ENCODE data around the gene MAP4K3.

MAP4K3 gene

DNA sequence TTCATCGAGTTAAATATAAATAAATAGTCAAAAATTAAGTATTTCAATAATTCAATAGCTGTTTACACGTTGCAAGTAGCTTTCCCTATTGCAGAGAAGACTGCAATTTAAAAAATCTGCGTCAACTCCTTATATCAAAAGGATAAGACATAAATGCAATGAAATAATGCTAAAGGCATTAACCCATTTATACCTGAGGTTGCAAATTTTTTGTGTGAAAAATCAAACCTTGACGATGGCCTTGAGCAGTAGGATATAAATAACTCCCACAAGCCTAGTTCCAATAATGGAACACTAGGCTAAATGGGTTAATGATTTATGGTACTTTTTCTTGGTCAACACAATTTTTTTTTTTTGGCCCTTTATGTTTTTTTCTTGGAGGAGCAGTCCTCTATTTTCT lies 116.9 kb downstream of the MAP4K3 start:
- H3K9ac ChIP-seq (ENCODE audit: low read depth in 1 of 2, low read length in 2 of 2) = no peak overlapping the region
- no peaks in the 10 kb centered on the region for H3K27me3 ChIP-seq (ENCODE audit: control insufficient read depth in 1 of 2, insufficient read depth in 2 of 2, low read length in 2 of 2)
- H3K27ac ChIP-seq (ENCODE audit: low read depth, low read length) = no peak overlapping the region
- H3K4me3 ChIP-seq (ENCODE audit: low read depth in 1 of 2, low read length in 2 of 2) = no peak overlapping the region
- H3K36me3 ChIP-seq (ENCODE audit: control insufficient read depth in 1 of 2, insufficient read depth in 2 of 2, low read length in 2 of 2) = no peaks in the 10 kb centered on the region
- no peaks in the 10 kb centered on the region for H3K9me3 ChIP-seq (ENCODE audit: control insufficient read depth in 1 of 2, low read length in 2 of 2)
- no peaks in the 10 kb centered on the region for H3K4me1 ChIP-seq (ENCODE audit: control insufficient read depth in 1 of 2, insufficient read depth in 2 of 2, low read length in 2 of 2)

- peaks cover 14 to 17% of the 10 kb centered on the region in 2 donors for H3K36me3 ChIP-seq (ENCODE audit: control insufficient read depth in 1 of 2, insufficient read depth in 2 of 2, low read length in 2 of 2)
These were observed 123.5 kb downstream of the MAP4K3 start for GRCh38 chr2:39313575-39313974.

DNA sequence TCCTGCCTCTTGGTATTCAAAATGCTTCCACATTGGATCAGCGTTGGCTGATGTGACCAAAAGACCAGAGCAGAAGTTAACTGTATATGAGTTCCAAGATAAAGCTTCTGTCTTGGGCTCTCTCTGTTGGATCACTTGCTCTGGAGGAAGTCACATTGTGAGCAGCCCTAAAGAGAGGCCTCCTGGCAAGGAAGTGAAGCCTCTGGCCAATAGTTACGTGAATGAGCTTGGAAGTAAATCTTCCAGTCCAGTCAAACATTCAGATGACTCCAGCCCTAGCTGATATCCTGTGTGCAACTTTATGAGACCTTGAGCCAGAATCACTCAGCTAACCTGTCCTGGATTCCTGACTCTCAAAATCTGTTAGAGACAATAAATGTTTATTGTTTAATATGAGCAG lies 125.6 kb downstream of the MAP4K3 start:
- no peaks in the 10 kb centered on the region for H3K4me1 ChIP-seq (ENCODE audit: control insufficient read depth in 1 of 2, insufficient read depth in 2 of 2, low read length in 2 of 2)
- no peaks in the 10 kb centered on the region for H3K9me3 ChIP-seq (ENCODE audit: control insufficient read depth in 1 of 2, low read length in 2 of 2)
- H3K27ac ChIP-seq (ENCODE audit: low read depth, low read length) = no peak overlapping the region
- H3K9ac ChIP-seq (ENCODE audit: low read depth in 1 of 2, low read length in 2 of 2) = no peak overlapping the region
- H3K4me3 ChIP-seq (ENCODE audit: low read depth in 1 of 2, low read length in 2 of 2) = no peak overlapping the region
- no peaks in the 10 kb centered on the region for H3K27me3 ChIP-seq (ENCODE audit: control insufficient read depth in 1 of 2, insufficient read depth in 2 of 2, low read length in 2 of 2)
- peaks cover 14 to 17% of the 10 kb centered on the region in 2 donors for H3K36me3 ChIP-seq (ENCODE audit: control insufficient read depth in 1 of 2, insufficient read depth in 2 of 2, low read length in 2 of 2)

More at GRCh38 chr2:39313575-39313974, 123.5 kb downstream of the MAP4K3 start:
- no peak overlapping the region for H3K9ac ChIP-seq (ENCODE audit: low read depth in 1 of 2, low read length in 2 of 2)
- no peaks in the 10 kb centered on the region for H3K4me1 ChIP-seq (ENCODE audit: control insufficient read depth in 1 of 2, insufficient read depth in 2 of 2, low read length in 2 of 2)
- H3K27me3 ChIP-seq (ENCODE audit: control insufficient read depth in 1 of 2, insufficient read depth in 2 of 2, low read length in 2 of 2) = no peaks in the 10 kb centered on the region
- H3K27ac ChIP-seq (ENCODE audit: low read depth, low read length) = no peak overlapping the region
- no peaks in the 10 kb centered on the region for H3K9me3 ChIP-seq (ENCODE audit: control insufficient read depth in 1 of 2, low read length in 2 of 2)
- no peak overlapping the region for H3K4me3 ChIP-seq (ENCODE audit: low read depth in 1 of 2, low read length in 2 of 2)

- Histone ChIP-seq H3K4me3 (ENCODE audit: low read depth in 1 of 2, low read length in 2 of 2) (no peak overlapping the region), H3K4me1 (ENCODE audit: control insufficient read depth in 1 of 2, insufficient read depth in 2 of 2, low read length in 2 of 2) (no peaks in the 10 kb centered on the region), H3K36me3 (ENCODE audit: control insufficient read depth in 1 of 2, insufficient read depth in 2 of 2, low read length in 2 of 2) (peaks cover 7 to 12% of the 10 kb centered on the region in 2 donors)
These were observed 128.3 kb downstream of the MAP4K3 start for GRCh38 chr2:39308778-39309177.

DNA sequence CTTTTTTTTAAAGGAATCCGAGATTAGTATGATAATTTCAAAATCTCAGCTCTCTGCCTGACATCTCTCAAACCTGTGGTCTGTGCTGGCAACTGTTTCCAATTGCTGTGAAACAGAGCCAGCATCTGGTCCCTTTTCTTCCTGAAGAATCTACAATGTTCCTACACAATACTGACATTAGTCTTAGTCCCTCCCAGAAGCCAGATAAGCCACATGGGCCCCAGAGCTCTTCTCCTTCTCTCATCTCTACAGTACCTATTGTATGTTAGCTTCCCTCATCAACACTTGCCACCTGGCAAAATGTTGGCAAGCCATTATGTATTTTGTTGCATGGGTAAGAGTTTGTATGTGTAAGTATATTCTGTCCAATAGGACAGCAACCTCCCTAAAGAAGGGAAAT lies 130.5 kb downstream of the MAP4K3 start:
- no peaks in the 10 kb centered on the region for H3K4me1 ChIP-seq (ENCODE audit: control insufficient read depth in 1 of 2, insufficient read depth in 2 of 2, low read length in 2 of 2)
- H3K27me3 ChIP-seq (ENCODE audit: control insufficient read depth in 1 of 2, insufficient read depth in 2 of 2, low read length in 2 of 2) = no peaks in the 10 kb centered on the region
- H3K4me3 ChIP-seq (ENCODE audit: low read depth in 1 of 2, low read length in 2 of 2) = no peak overlapping the region
- H3K36me3 ChIP-seq (ENCODE audit: control insufficient read depth in 1 of 2, insufficient read depth in 2 of 2, low read length in 2 of 2) = peaks cover 5 to 8% of the 10 kb centered on the region in 2 donors
- no peak overlapping the region for H3K9ac ChIP-seq (ENCODE audit: low read depth in 1 of 2, low read length in 2 of 2)
- no peaks in the 10 kb centered on the region for H3K9me3 ChIP-seq (ENCODE audit: control insufficient read depth in 1 of 2, low read length in 2 of 2)
- H3K27ac ChIP-seq (ENCODE audit: low read depth, low read length) = no peak overlapping the region

More at GRCh38 chr2:39308778-39309177, 128.3 kb downstream of the MAP4K3 start:
- Histone ChIP-seq H3K9ac (ENCODE audit: low read depth in 1 of 2, low read length in 2 of 2) (no peak overlapping the region), H3K27me3 (ENCODE audit: control insufficient read depth in 1 of 2, insufficient read depth in 2 of 2, low read length in 2 of 2) (no peaks in the 10 kb centered on the region), H3K9me3 (ENCODE audit: control insufficient read depth in 1 of 2, low read length in 2 of 2) (no peaks in the 10 kb centered on the region), H3K27ac (ENCODE audit: low read depth, low read length) (no peak overlapping the region)

DNA sequence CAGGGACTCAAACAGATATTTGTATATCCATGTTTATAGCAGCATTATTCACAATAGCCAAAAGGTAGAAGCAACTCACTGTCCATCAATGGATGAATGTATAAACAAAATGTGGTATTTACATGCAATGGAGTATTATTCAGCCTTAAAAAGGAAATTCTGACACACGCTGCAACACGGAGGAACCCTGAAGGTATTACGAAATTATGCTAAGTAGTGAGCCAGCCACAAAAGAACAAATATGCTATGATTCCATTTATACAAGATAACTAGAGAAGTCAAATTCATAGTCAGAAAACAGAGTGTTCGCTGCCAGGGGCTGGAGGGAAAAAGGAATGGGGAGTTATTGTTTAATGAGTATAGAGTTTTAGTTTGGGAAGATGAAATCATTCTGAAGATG lies 132.4 kb downstream of the MAP4K3 start:
- H3K4me1 ChIP-seq (ENCODE audit: control insufficient read depth in 1 of 2, insufficient read depth in 2 of 2, low read length in 2 of 2) = no peaks in the 10 kb centered on the region
- H3K27ac ChIP-seq (ENCODE audit: low read depth, low read length) = no peak overlapping the region
- H3K27me3 ChIP-seq (ENCODE audit: control insufficient read depth in 1 of 2, insufficient read depth in 2 of 2, low read length in 2 of 2) = no peaks in the 10 kb centered on the region
- H3K9me3 ChIP-seq (ENCODE audit: control insufficient read depth in 1 of 2, low read length in 2 of 2) = no peaks in the 10 kb centered on the region
- no peak overlapping the region for H3K4me3 ChIP-seq (ENCODE audit: low read depth in 1 of 2, low read length in 2 of 2)
- H3K9ac ChIP-seq (ENCODE audit: low read depth in 1 of 2, low read length in 2 of 2) = no peak overlapping the region
- H3K36me3 ChIP-seq (ENCODE audit: control insufficient read depth in 1 of 2, insufficient read depth in 2 of 2, low read length in 2 of 2) = peaks cover 0 to 2% of the 10 kb centered on the region in 2 donors

- Histone ChIP-seq H3K9ac (ENCODE audit: low read depth in 1 of 2, low read length in 2 of 2) (no peak overlapping the region), H3K9me3 (ENCODE audit: control insufficient read depth in 1 of 2, low read length in 2 of 2) (no peaks in the 10 kb centered on the region), H3K27ac (ENCODE audit: low read depth, low read length) (no peak overlapping the region), H3K27me3 (ENCODE audit: control insufficient read depth in 1 of 2, insufficient read depth in 2 of 2, low read length in 2 of 2) (no peaks in the 10 kb centered on the region), H3K36me3 (ENCODE audit: control insufficient read depth in 1 of 2, insufficient read depth in 2 of 2, low read length in 2 of 2) (peaks cover 0 to 2% of the 10 kb centered on the region in 2 donors), H3K4me1 (ENCODE audit: control insufficient read depth in 1 of 2, insufficient read depth in 2 of 2, low read length in 2 of 2) (no peaks in the 10 kb centered on the region), H3K4me3 (ENCODE audit: low read depth in 1 of 2, low read length in 2 of 2) (no peak overlapping the region)
These were observed 132.9 kb downstream of the MAP4K3 start for GRCh38 chr2:39304200-39304599.

- H3K9ac ChIP-seq (ENCODE audit: low read depth in 1 of 2, low read length in 2 of 2) = no peak overlapping the region
These were observed 135.7 kb downstream of the MAP4K3 start for GRCh38 chr2:39301352-39301751.

DNA sequence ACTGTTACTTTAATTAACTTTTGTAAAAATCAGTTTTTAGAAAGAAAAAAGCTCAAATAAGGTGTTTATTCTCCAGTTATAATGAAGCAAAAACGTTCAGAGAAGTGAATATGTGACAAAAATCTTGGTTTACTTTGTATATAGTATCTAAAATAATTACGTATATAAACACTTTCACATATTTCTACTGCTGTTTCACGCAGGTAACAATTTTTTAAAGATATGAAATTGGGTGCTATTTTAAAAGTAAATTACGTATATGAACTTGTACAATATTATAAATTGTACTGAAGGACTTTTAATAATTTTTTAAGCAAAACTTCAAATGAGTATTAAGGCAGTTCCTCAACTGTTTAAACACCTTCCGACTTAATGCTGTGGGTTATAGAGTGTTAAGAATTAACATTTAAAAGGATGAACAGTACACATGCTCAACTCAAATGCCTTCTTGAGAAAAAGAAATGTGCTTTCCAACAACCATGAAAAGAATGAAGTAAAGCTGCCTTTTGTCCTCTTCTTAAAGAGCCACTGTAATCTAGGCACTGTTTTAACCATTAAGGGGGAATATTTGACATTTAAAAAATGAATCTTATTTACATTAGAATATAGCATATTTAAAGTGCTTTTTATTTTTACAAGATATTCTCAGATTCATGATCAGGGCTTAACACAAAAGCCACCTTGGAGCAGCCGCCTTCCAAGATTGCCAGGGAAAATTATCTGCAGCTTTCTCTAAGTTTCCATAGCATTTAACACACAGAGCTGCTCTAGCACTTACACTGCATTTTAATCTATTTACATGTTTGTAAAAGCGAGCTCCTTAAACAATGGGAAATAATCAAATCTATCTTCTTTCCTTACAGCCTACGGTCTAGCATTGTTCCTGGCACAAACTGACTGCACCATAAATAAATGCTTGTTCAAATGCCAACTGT lies 136.8 kb downstream of the MAP4K3 start:
- Histone ChIP-seq H3K4me3 (ENCODE audit: low read depth in 1 of 2, low read length in 2 of 2) (no peak overlapping the region), H3K27ac (ENCODE audit: low read depth, low read length) (no peak overlapping the region), H3K27me3 (ENCODE audit: control insufficient read depth in 1 of 2, insufficient read depth in 2 of 2, low read length in 2 of 2) (no peaks in the 10 kb centered on the region), H3K9me3 (ENCODE audit: control insufficient read depth in 1 of 2, low read length in 2 of 2) (no peaks in the 10 kb centered on the region), H3K36me3 (ENCODE audit: control insufficient read depth in 1 of 2, insufficient read depth in 2 of 2, low read length in 2 of 2) (peaks cover 0 to 6% of the 10 kb centered on the region in 2 donors), H3K9ac (ENCODE audit: low read depth in 1 of 2, low read length in 2 of 2) (no peak overlapping the region), H3K4me1 (ENCODE audit: control insufficient read depth in 1 of 2, insufficient read depth in 2 of 2, low read length in 2 of 2) (no peaks in the 10 kb centered on the region)

More at GRCh38 chr2:39301352-39301751, 135.7 kb downstream of the MAP4K3 start:
- Histone ChIP-seq H3K36me3 (ENCODE audit: control insufficient read depth in 1 of 2, insufficient read depth in 2 of 2, low read length in 2 of 2) (peaks cover 0 to 3% of the 10 kb centered on the region in 2 donors), H3K27me3 (ENCODE audit: control insufficient read depth in 1 of 2, insufficient read depth in 2 of 2, low read length in 2 of 2) (no peaks in the 10 kb centered on the region), H3K4me3 (ENCODE audit: low read depth in 1 of 2, low read length in 2 of 2) (no peak overlapping the region), H3K27ac (ENCODE audit: low read depth, low read length) (no peak overlapping the region), H3K4me1 (ENCODE audit: control insufficient read depth in 1 of 2, insufficient read depth in 2 of 2, low read length in 2 of 2) (no peaks in the 10 kb centered on the region), H3K9me3 (ENCODE audit: control insufficient read depth in 1 of 2, low read length in 2 of 2) (no peaks in the 10 kb centered on the region)

DNA sequence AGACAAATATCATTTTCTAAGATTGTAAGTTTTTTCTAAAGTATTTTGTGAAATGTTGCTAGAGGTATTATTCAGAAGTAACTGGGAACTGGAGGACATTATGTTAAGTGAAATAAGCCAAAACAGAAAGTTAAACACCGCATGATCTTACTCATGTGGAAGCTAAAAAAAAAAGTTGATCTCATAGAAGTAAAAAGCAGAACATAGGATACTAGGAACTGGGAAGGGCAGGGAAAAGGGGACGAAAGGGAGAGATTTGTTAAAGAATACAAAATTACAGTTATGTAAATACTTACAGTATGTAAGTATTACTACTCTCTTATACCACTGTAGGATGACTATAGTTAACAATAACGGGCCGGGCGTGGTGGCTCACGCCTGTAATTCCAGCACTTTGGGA lies 146.7 kb downstream of the MAP4K3 start:
- Histone ChIP-seq H3K4me3 (ENCODE audit: low read depth in 1 of 2, low read length in 2 of 2) (no peak overlapping the region), H3K9ac (ENCODE audit: low read depth in 1 of 2, low read length in 2 of 2) (no peak overlapping the region), H3K27me3 (ENCODE audit: control insufficient read depth in 1 of 2, insufficient read depth in 2 of 2, low read length in 2 of 2) (no peaks in the 10 kb centered on the region), H3K4me1 (ENCODE audit: control insufficient read depth in 1 of 2, insufficient read depth in 2 of 2, low read length in 2 of 2) (no peaks in the 10 kb centered on the region), H3K36me3 (ENCODE audit: control insufficient read depth in 1 of 2, insufficient read depth in 2 of 2, low read length in 2 of 2) (peaks cover 19 to 28% of the 10 kb centered on the region in 2 donors), H3K27ac (ENCODE audit: low read depth, low read length) (no peak overlapping the region), H3K9me3 (ENCODE audit: control insufficient read depth in 1 of 2, low read length in 2 of 2) (no peaks in the 10 kb centered on the region)
